Activated T-cell treated with anti-CD3 and anti-CD28 coated beads for 4 hours (primary cell): Measurements from ENCODE around the gene PCDHB11.
"Not testable (repeated sequence)": the region's sequence is repeated elsewhere in the genome, so short reads cannot be mapped to it uniquely, and the experiment has no call there.

ENCODE experiments used
- DNase-seq: peaks from one replicate; pipeline ENCODE4 v3.0.0-alpha.2; 2020

Gene PCDHB11

DNA sequence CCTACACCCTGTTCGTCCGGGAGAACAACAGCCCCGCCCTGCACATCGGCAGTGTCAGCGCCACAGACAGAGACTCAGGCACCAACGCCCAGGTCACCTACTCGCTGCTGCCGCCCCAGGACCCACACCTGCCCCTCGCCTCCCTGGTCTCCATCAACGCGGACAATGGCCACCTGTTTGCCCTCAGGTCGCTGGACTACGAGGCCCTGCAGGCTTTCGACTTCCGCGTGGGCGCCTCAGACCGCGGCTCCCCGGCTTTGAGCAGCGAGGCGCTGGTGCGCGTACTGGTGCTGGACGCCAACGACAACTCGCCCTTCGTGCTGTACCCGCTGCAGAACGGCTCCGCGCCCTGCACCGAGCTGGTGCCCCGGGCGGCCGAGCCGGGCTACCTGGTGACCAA, 10.7 kb upstream of the PCDHB11 start:
- DNase-seq: not testable (repeated sequence)

DNA sequence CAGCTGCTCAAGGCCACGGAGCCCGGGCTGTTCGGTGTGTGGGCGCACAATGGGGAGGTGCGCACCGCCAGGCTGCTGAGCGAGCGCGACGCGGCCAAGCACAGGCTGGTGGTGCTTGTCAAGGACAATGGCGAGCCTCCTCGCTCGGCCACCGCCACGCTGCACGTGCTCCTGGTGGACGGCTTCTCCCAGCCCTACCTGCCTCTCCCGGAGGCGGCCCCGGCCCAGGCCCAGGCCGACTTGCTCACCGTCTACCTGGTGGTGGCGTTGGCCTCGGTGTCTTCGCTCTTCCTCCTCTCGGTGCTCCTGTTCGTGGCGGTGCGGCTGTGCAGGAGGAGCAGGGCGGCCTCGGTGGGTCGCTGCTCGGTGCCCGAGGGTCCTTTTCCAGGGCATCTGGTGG, 10.3 kb upstream of the PCDHB11 start:
- DNase-seq: not testable (repeated sequence)

DNA sequence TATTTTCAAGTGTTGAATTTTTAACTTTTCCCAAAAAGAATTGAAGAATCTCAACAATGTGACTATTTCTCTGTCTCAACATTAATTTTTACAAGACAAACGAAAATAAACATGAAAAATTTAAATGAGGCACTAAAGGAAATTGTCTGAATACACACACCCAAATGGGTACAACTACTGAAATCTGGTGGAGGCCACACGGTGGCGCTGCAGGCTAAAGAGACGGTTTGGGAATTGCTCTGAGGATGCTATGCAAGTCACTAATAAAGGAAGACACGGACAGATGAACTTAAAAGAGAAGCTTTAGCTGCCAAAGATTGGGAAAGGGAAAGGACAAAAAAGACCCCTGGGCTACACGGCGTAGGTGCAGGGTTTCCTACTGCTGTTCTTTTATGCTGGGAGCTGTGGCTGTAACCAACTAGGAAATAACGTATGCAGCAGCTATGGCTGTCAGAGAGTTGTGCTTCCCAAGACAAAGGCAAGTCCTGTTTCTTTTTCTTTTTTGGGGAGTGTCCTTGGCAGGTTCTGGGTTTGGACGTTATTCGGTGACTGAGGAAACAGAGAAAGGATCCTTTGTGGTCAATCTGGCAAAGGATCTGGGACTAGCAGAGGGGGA, 7.2 kb upstream of the PCDHB11 start, which contains the start of gene PCDHB10:
TSS of gene PCDHB10 (plus strand) at position 244 of the 616 bp plus-strand sequence. CDS start at position 444, 200 bp downstream.
- DNase-seq: no peak

DNA sequence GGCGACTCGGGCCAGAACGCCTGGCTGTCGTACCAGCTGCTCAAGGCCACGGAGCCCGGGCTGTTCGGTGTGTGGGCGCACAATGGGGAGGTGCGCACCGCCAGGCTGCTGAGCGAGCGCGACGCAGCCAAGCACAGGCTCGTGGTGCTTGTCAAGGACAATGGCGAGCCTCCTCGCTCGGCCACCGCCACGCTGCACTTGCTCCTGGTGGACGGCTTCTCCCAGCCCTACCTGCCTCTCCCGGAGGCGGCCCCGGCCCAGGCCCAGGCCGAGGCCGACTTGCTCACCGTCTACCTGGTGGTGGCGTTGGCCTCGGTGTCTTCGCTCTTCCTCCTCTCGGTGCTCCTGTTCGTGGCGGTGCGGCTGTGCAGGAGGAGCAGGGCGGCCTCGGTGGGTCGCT, 5.1 kb upstream of the PCDHB11 start:
- DNase-seq: not testable (repeated sequence)

DNA sequence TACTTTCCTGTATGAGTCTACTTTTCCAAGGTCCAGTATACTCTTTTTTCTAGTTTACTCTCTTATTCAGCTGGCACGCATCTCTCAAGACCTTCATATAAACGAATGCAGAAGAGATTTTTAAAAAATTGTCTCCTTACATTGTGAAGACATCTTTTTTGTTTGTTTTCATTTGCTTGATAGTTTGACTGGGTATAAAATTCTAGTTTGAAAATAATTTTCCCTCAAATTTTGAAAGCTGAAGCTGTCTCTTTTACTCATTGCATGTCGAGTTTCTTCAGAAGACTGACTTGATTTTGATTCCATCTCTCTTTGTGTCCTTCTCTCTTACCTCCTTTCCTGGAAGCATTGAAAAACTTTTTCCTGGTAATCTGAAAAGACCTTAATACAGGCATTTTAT, 3.1 kb upstream of the PCDHB11 start:
- no peak for DNase-seq

DNA sequence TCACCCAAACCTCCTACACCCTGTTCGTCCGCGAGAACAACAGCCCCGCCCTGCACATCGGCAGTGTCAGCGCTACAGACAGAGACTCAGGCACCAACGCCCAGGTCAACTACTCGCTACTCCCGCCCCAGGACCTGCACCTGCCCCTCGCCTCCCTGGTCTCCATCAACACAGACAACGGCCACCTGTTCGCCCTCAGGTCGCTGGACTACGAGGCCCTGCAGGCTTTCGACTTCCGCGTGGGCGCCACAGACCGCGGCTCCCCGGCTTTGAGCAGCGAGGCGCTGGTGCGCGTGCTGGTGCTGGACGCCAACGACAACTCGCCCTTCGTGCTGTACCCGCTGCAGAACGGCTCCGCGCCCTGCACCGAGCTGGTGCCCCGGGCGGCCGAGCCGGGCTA, 1.7 kb downstream of the PCDHB11 start:
- DNase-seq: not testable (repeated sequence)

DNA sequence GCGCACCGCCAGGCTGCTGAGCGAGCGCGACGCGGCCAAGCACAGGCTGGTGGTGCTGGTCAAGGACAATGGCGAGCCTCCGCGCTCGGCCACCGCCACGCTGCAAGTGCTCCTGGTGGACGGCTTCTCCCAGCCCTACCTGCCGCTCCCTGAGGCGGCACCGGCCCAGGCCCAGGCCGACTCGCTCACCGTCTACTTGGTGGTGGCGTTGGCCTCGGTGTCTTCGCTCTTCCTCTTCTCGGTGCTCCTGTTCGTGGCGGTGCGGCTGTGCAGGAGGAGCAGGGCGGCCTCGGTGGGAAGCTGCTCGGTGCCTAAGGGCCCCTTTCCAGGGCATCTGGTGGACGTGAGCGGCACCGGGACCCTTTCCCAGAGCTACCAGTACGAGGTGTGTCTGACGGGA, 2.2 kb downstream of the PCDHB11 start:
- DNase-seq: not testable (repeated sequence)

DNA sequence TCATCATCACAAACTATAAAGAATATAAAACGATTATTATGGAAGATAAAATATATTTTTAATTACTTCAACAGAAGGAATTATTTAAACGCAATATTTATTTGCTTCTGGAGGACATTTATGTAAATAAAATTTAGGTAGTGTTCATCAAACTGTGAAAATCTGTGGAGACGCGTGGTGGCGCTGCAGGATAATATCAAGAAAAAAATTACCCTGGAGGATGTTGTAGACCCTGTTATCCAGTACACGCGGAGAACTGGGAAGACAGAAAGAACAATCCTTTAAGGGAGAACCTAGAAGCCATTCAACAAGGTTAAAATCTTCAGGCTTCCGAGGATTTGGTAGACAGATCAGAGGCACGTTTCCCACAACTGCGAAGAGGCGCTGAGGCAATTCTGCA, 9.1 kb downstream of the PCDHB11 start, which contains the start of gene PCDHB12:
TSS of gene PCDHB12 (plus strand) at position 242 of the 400 bp plus-strand sequence. CDS start 189 bp downstream, outside the sequence.
- no peak for DNase-seq

DNA sequence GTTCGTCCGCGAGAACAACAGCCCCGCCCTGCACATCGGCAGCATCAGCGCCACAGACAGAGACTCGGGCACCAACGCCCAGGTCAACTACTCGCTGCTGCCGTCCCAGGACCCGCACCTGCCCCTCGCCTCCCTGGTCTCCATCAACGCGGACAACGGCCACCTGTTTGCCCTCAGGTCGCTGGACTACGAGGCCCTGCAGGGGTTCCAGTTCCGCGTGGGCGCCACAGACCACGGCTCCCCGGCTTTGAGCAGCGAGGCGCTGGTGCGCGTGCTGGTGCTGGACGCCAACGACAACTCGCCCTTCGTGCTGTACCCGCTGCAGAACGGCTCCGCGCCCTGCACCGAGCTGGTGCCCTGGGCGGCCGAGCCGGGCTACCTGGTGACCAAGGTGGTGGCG, 10.9 kb downstream of the PCDHB11 start:
- not testable (repeated sequence) for DNase-seq

DNA sequence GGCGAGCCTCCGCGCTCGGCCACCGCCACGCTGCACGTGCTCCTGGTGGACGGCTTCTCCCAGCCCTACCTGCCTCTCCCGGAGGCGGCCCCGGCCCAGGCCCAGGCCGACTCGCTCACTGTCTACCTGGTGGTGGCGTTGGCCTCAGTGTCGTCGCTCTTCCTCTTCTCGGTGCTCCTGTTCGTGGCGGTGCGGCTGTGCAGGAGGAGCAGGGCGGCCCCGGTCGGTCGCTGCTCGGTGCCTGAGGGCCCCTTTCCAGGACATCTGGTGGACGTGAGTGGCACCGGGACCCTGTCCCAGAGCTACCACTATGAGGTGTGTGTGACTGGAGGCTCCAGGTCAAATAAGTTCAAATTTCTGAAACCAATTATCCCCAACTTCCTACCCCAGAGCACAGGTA, 11.4 kb downstream of the PCDHB11 start:
- not testable (repeated sequence) for DNase-seq

DNA sequence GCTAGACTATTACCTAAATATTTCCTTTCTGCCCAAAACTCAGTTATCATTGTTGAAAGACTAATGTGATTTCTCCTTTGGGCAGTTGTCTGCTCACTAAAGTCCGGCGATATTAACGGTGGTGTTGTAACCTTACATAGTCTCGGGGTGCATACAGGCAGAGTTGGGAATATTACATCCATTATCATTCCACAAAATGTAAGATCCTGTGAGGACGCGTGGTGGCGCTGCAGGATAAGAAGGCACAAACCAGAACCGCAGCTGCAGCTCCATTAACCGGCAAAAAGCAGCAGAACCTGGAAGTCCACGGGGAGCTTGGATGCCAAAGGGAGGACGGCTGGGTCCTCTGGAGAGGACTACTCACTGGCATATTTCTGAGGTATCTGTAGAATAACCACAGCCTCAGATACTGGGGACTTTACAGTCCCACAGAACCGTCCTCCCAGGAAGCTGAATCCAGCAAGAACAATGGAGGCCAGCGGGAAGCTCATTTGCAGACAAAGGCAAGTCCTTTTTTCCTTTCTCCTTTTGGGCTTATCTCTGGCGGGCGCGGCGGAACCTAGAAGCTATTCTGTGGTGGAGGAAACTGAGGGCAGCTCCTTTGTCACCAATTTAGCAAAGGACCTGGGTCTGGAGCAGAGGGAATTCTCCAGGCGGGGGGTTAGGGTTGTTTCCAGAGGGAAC, 14.4 kb downstream of the PCDHB11 start, which contains the start of gene PCDHB13:
TSS of gene PCDHB13 (plus strand) at position 264 of the 684 bp plus-strand sequence. CDS start at position 469, 205 bp downstream.
- DNase-seq: not testable (repeated sequence)

DNA sequence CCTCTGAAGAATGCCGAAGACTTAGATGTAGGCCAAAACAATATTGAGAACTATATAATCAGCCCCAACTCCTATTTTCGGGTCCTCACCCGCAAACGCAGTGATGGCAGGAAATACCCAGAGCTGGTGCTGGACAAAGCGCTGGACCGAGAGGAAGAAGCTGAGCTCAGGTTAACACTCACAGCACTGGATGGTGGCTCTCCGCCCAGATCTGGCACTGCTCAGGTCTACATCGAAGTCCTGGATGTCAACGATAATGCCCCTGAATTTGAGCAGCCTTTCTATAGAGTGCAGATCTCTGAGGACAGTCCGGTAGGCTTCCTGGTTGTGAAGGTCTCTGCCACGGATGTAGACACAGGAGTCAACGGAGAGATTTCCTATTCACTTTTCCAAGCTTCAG, 15.2 kb downstream of the PCDHB11 start:
- DNase-seq: not testable (repeated sequence)

DNA sequence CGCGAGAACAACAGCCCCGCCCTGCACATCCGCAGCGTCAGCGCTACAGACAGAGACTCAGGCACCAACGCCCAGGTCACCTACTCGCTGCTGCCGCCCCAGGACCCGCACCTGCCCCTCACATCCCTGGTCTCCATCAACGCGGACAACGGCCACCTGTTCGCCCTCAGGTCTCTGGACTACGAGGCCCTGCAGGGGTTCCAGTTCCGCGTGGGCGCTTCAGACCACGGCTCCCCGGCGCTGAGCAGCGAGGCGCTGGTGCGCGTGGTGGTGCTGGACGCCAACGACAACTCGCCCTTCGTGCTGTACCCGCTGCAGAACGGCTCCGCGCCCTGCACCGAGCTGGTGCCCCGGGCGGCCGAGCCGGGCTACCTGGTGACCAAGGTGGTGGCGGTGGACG, 16.1 kb downstream of the PCDHB11 start:
- not testable (repeated sequence) for DNase-seq

DNA sequence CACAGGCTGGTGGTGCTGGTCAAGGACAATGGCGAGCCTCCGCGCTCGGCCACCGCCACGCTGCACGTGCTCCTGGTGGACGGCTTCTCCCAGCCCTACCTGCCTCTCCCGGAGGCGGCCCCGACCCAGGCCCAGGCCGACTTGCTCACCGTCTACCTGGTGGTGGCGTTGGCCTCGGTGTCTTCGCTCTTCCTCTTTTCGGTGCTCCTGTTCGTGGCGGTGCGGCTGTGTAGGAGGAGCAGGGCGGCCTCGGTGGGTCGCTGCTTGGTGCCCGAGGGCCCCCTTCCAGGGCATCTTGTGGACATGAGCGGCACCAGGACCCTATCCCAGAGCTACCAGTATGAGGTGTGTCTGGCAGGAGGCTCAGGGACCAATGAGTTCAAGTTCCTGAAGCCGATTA, 16.6 kb downstream of the PCDHB11 start:
- not testable (repeated sequence) for DNase-seq

DNA sequence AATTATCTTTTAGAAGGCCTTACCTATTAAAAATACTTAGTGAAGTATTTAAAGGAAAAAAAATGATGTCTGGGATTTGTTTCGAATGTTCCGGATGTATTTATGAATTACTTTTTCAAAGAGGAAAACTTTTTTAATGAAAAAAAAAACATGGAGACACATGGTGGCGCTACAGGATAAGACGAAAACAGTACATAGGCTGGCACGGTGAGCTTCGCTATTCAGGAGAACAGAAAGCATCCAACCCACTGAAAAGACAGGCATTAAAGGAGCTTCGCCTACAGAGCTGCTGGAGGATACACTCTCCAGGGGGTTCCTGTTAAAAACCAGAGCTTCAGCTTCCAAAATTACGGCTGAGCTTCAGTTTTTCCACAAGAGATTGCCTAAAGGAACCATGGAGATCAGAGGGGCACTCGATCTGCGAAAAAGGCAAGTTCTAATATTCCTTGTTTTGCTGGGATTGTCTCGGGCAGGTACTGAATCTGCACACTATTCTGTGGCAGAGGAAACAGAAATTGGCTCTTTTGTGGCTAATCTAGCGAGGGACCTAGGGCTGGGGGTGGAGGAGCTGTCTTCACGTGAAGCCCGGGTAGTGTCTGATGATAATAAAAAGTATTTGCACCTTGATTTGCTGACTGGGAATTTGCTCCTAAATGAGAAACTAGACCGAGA, 23.8 kb downstream of the PCDHB11 start, which contains the start of gene PCDHB14:
TSS of gene PCDHB14 (plus strand) at position 232 of the 672 bp plus-strand sequence. CDS start at position 395, 163 bp downstream.
- DNase-seq: no peak

DNA sequence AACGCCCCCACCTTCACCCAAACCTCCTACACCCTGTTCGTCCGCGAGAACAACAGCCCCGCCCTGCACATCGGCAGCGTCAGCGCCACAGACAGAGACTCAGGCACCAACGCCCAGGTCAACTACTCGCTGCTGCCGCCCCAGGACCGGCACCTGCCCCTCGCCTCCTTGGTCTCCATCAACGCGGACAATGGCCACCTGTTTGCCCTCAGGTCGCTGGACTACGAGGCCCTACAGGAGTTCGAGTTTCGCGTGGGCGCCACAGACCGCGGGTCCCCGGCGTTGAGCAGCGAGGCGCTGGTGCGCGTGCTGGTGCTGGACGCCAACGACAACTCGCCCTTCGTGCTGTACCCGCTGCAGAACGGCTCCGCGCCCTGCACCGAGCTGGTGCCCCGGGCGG, 25.4 kb downstream of the PCDHB11 start:
- not testable (repeated sequence) for DNase-seq

DNA sequence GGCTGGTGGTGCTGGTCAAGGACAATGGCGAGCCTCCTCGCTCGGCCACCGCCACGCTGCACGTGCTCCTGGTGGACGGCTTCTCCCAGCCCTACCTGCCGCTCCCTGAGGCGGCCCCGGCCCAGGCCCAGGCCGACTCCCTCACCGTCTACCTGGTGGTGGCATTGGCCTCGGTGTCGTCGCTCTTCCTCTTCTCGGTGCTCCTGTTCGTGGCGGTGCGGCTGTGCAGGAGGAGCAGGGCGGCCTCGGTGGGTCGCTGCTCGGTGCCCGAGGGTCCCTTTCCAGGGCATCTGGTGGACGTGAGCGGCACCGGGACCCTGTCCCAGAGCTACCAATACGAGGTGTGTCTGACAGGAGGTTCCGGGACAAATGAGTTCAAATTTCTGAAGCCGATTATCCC, 26.0 kb downstream of the PCDHB11 start:
- not testable (repeated sequence) for DNase-seq

DNA sequence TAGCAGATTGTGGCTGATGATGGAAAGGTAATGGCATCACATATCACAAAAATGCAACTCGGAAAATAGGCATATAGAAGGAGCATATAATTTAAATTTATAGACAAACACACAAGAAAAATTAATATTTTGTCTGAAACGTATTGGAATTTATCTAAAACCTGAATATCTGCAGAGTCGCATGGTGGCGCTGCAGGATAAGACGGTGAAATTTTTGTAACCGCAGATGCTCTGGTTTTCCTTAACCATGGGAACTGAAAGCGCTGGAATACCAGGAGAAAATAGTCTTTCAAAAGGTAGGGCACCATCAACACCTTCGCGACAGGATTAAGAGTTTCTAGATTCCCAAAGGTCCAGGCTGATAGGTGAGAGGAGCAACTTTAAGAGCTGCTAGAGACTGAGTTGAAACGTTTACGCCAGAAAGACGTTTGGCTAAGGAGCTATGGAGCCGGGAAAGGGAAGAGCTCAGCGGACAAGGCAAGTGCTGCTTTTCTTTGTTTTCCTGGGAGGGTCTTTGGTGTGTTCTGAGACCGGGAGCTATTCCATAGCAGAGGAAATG, 34.8 kb downstream of the PCDHB11 start:
- no peak for DNase-seq

DNA sequence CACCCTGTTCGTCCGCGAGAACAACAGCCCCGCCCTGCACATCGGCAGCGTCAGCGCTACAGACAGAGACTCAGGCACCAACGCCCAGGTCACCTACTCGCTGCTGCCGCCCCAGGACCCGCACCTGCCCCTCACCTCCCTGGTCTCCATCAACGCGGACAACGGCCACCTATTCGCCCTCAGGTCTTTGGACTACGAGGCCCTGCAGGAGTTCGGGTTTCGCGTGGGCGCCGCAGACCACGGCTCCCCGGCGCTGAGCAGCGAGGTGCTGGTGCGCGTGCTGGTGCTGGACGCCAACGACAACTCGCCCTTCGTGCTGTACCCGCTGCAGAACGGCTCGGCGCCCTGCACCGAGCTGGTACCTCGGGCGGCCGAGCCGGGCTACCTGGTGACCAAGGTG, 36.5 kb downstream of the PCDHB11 start:
- DNase-seq: not testable (repeated sequence)

DNA sequence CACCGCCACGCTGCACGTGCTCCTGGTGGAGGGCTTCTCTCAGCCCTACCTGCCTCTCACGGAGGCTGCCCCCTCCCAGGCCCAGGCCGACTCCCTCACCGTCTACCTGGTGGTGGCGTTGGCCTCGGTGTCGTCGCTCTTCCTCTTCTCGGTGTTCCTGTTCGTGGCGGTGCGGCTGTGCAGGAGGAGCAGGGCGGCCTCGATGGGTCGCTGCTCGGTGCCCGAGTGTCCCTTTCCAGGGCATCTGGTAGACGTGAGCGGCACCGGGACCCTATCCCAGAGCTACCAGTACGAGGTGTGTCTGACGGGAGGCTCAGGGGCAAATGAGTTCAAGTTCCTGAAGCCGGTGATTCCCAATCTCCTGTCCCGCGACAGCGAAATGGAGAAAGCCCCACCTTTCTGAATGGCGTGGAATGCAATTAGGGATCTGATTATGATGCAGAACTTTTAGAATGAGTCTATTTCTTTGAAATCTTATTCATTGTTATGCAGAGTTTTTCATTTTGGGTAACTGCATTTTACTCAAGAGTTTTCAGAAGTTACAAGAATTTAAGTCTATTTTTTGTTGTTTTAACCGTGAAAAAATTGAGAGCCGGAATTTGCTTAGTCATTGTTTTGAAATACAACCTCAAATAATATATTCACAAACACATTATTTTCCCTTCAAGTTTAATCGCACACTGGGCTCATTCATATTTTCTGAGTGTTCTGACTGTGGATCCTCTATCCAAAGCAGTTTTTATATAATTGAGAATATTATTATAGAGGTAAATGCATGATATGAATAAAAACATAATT, 37.3 kb downstream of the PCDHB11 start:
- DNase-seq: no peak

DNA sequence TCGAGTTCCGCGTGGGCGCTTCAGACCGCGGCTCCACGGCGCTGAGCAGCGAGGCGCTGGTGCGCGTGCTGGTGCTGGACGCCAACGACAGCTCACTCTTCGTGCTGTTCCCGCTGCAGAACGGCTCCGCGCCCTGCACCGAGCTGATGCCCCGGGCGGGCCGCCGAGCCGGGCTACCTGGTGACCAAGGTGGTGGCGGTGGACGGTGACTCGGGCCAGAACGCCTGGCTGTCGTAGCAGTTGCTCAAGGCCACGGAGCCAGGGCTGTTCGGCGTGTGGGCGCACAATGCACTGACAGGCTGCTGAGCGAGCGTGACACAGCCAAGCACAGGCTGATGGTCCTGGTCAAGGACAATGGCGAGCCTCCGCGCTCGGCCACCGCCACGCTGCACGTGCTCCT, 42.1 kb downstream of the PCDHB11 start:
- DNase-seq: no peak

DNA sequence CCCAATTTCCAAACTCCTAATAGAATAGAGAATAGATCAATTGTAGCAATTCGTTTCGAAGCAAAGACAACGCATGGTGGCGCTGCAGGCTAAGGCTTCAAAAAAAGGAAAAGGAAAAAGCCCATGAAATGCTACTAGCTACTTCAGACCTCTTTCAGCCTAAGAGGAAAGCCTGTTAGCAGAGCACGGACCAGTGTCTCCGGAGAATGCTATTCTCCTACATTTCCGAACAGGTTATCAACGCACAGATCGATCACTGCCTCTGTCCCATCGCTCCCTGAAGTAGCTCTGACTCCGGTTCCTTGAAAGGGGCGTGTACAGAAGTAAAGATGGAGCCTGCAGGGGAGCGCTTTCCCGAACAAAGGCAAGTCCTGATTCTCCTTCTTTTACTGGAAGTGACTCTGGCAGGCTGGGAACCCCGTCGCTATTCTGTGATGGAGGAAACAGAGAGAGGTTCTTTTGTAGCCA, 45.9 kb downstream of the PCDHB11 start, which contains the start of gene PCDHB15:
TSS of gene PCDHB15 (plus strand) at position 146 of the 468 bp plus-strand sequence. CDS start at position 330, 184 bp downstream.
- DNase-seq: no peak
